Measurements from ENCODE around the gene NME9. TPM values are rescaled to one million over a fixed set of nuclear protein-coding genes. Genes with fewer than 3 reads are reported as not detected.

Gene NME9
- total and polyA plus RNA-seq, 2 of the 4 experiments (the other 2 are of a cell fraction) = not detected

GRCh38 chr3:138303474-138303873, 26.2 kb downstream of the NME9 start:
- dilution Hi-C loops (cut with HindIII; ENCODE audit: low sequenced_read_pairs, unreplicated experiment) = no loop called here
- Histone ChIP-seq H3K56ac (ENCODE audit: extremely low read depth, insufficient read depth, low read length) (no peak overlapping the region), H2BK15ac (ENCODE audit: low read depth, low read length) (no peak overlapping the region), H3K9ac (ENCODE audit: low read depth, low read length) (no peak overlapping the region), H4K91ac (ENCODE audit: insufficient read depth, low read depth, low read length) (no peak overlapping the region), H3K79me1 (ENCODE audit: low read depth in 1 of 2, low read length in 2 of 2) (no peaks in the 10 kb centered on the region), H3K4me2 (ENCODE audit: low read depth, low read length) (no peak overlapping the region), H2AK9ac (replicated peaks; ENCODE audit: low read depth, low read length, poor library complexity) (no peak overlapping the region), H3K14ac (replicated peaks; ENCODE audit: low read depth, low read length) (no peak overlapping the region), H2BK120ac (ENCODE audit: low read depth, low read length) (no peak overlapping the region), H3K36me3 (ENCODE audit: control insufficient read depth, insufficient read depth, low read length) (peaks cover 2% of the 10 kb centered on the region; the same call in 1 of the 2 replicates), H3K18ac (ENCODE audit: low read depth, low read length) (no peak overlapping the region), H3K27ac (ENCODE audit: insufficient read depth, low read length) (no peak overlapping the region), H2AFZ (replicated peaks; ENCODE audit: low read length, poor library complexity) (no peak overlapping the region), H4K8ac (ENCODE audit: low read depth in 2 of 2, low read length in 2 of 2) (no peak overlapping the region), H3K9me3 (ENCODE audit: control insufficient read depth, insufficient read depth, low read length) (peaks cover 8% of the 10 kb centered on the region), H3K4me1 (ENCODE audit: control insufficient read depth, insufficient read depth, low read length) (no peaks in the 10 kb centered on the region), H3K23ac (ENCODE audit: low read depth, low read length) (no peak overlapping the region), H2BK5ac (ENCODE audit: low read depth, low read length, poor library complexity, severe bottlenecking) (no peak overlapping the region), H3K9me1 (ENCODE audit: insufficient read depth, low read length) (peaks cover 2% of the 10 kb centered on the region; the same call in 1 of the 2 replicates), H2AK5ac (ENCODE audit: low read depth, low read length) (no peak overlapping the region), H3K27me3 (ENCODE audit: control insufficient read depth, insufficient read depth, low read length) (no peaks in the 10 kb centered on the region), H4K5ac (ENCODE audit: low read depth, low read length) (no peak overlapping the region), H4K20me1 (ENCODE audit: insufficient read depth, low read length) (no peaks in the 10 kb centered on the region), H3K4me3 (ENCODE audit: insufficient read depth, low read depth, low read length) (no peak overlapping the region), H3K4ac (ENCODE audit: low read depth, low read length) (no peak overlapping the region), H2BK20ac (ENCODE audit: low read depth, low read length) (no peak overlapping the region)
- ChIA-PET POLR2A (ENCODE audit: unreplicated experiment) (interaction anchor here (0.6 kb wide), 1 partner anchor 23 kb away, joined by 3 read pairs; no protein-coding TSS in a partner anchor), CTCF (no interaction called here)
- ATAC-seq (ENCODE audit: low read depth) (no peak), DNase-seq (no peak)
- in situ Hi-C loops (cut with MboI; ENCODE audit: low sequenced_read_pairs) = no loop called here
- TF ChIP-seq MAFK (IDR thresholded peaks at IDR 0.05; ENCODE audit: low read depth, low read length) = no peak
- TF ChIP-seq RFX5 (IDR thresholded peaks at IDR 0.05; ENCODE audit: low read depth, low read length) = no peak
- no peak for TF ChIP-seq FOS (IDR thresholded peaks at IDR 0.05; ENCODE audit: low read depth, low read length)
- TF ChIP-seq RAD21 (IDR thresholded peaks at IDR 0.05; ENCODE audit: low read length) = no peak
- no peak for TF ChIP-seq MAZ (IDR thresholded peaks at IDR 0.05; ENCODE audit: borderline replicate concordance, low read depth, low read length)
- TF ChIP-seq CHD1 (IDR thresholded peaks at IDR 0.05; ENCODE audit: low read depth, low read length) = no peak
- no peak for TF ChIP-seq USF2 (IDR thresholded peaks at IDR 0.05; ENCODE audit: low read depth, low read length)
- TF ChIP-seq CTCF (conservative IDR thresholded peaks at IDR 0.05; ENCODE audit: low read depth, low read length) = no peak
- no peak for TF ChIP-seq MXI1 (IDR thresholded peaks at IDR 0.05; ENCODE audit: borderline replicate concordance, low read depth, low read length)
- no TSS peak for BruUV-seq (replicated peaks)
- intact Hi-C loops (cut with micrococcal nuclease) = no loop called here
- WGBS, 2 experiments (ENCODE audit: extremely low coverage in 2 of 2, insufficient read length in 1 of 2) = no CpG with 5 or more reads among the region's 6 CpGs

All from IMR-90 (cell line).